Natural killer cell (primary cell): ENCODE measurements around the gene GRXCR1. TPM values are rescaled to one million over a fixed set of nuclear protein-coding genes. Genes with fewer than 3 reads are reported as not detected.

Experiments
- ATAC-seq, 3 donors: fragments of 150-1000 bp in 2 of 3; fragments of 200-7000 bp in 1 of 3; cut with Tn5 transposase; 1 replicate in 1 of 3; 2 replicates in 2 of 3; pipeline ENCODE4 v1.10.0; 2021; ENCODE audit warnings: mild to moderate bottlenecking in 2 of 3, moderate library complexity in 2 of 3
- DNase-seq, 2 donors: peaks; one replicate each; pipeline versions ENCODE4 v3.0.0 to v3.0.0-alpha.2; 2013 to 2021; ENCODE audit warnings: mixed read lengths in 1 of 2
- H3K27ac ChIP-seq: one replicate; pipeline ENCODE4 v1.5.1; 2013; ENCODE audit warnings: mild to moderate bottlenecking, low read length
- H3K27me3 ChIP-seq: one replicate; pipeline ENCODE4 v1.6.1; 2013; ENCODE audit warnings: low read length; ENCODE audit not compliant: control insufficient read depth, insufficient read depth
- H3K36me3 ChIP-seq: one replicate; pipeline ENCODE4 v1.6.1; 2013; ENCODE audit warnings: low read length; ENCODE audit not compliant: control insufficient read depth, insufficient read depth
- H3K4me1 ChIP-seq: one replicate; pipeline ENCODE4 v1.6.1; 2013; ENCODE audit warnings: low read length; ENCODE audit not compliant: control insufficient read depth, insufficient read depth
- H3K4me3 ChIP-seq: one replicate; pipeline ENCODE4 v1.5.1; 2013; ENCODE audit warnings: low read length
- H3K9me3 ChIP-seq: one replicate; pipeline ENCODE4 v1.6.1; 2013; ENCODE audit warnings: low read length; ENCODE audit not compliant: control insufficient read depth, insufficient read depth
- H3K27ac Mint-ChIP-seq, 2 donors: one replicate each; pipeline ENCODE4 v1.8.0; 2022; ENCODE audit warnings: mild to moderate bottlenecking in 2 of 2, mixed read lengths in 2 of 2, moderate library complexity in 1 of 2
- H3K27me3 Mint-ChIP-seq, 2 donors: one replicate each; pipeline ENCODE4 v1.8.0; 2022; ENCODE audit warnings: low read depth in 2 of 2, mixed read lengths in 2 of 2
- H3K36me3 Mint-ChIP-seq: one replicate; pipeline ENCODE4 v1.8.0; 2022; ENCODE audit warnings: mixed read lengths
- H3K4me1 Mint-ChIP-seq, 2 donors: one replicate each; pipeline ENCODE4 v1.8.0; 2022; ENCODE audit warnings: mixed read lengths in 2 of 2
- H3K4me3 Mint-ChIP-seq: one replicate; pipeline ENCODE4 v1.8.0; 2022; ENCODE audit warnings: mild to moderate bottlenecking, moderate library complexity, mixed read lengths
- H3K9me3 Mint-ChIP-seq, 2 donors: one replicate each; pipeline ENCODE4 v1.8.0; 2022; ENCODE audit warnings: mixed read lengths in 2 of 2
- WGBS: methylation state at CpG from one replicate; pipeline ENCODE4 v1.1.7; 2013; ENCODE audit warnings: missing lambda C conversion rate; ENCODE audit not compliant: insufficient coverage; 5-methylcytosine and 5-hydroxymethylcytosine counted together
- intact Hi-C: fragments of 100-400 bp; cut with micrococcal nuclease; formaldehyde crosslinking; loops from one replicate; pipeline ENCODE4 v1.14.2; 2022
- total RNA-seq, 4 donors: library from RNA; stranded (reverse); fragments of 120-200 nt in 1 of 4; gene quantifications; one replicate each; pipeline versions ENCODE4 v1.2.3 to v1.2.4, GENCODE V29; 2013 to 2022
- TF ChIP-seq, protein P1 (sequence below): fragments of 200-600 bp; IDR thresholded peaks from one replicate; pipeline ENCODE4 v1.8.0; 2022; ENCODE audit warnings: antibody characterized with exemption

GRXCR1 gene
- total RNA-seq, 3 donors from 2014 or later (not counting 1 experiment from before 2014, with no cell fraction given), result not detected

DNA sequence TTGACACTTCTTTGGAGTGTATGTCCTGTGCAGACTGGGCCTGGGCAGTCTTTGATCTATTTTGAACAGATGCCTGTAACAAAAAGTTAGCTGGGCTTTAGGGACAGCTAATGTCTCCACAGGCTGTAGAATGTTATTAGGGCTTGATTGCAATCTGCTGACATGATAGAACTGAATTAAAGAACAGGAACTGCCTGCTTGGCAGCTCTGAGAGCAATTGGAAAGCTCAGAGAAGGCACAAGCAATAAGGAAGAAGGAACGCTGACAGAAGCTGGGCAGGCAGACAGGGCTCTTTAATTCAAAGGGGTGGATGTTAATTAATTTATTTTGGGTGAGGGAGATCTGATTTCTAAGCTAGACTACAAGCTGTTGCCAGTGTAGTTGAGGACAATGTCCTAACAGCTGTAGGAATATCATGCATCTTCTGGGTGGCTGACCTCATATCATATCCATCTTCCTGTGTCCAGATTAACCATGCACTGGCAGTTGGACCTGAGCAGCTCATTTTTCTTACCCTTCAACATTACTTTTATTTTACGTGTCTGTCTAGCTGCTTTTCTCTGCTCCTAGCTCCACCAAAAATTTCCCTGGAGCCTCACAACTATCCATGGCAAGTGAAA is 20.7 kb upstream of the GRXCR1 start:
- no peak overlapping the region for H3K4me3 ChIP-seq
- ATAC-seq (no peak), DNase-seq (no peak)
- Mint-ChIP-seq H3K27ac (no peak overlapping the region), H3K27me3 (peaks cover 8 to 44% of the 10 kb centered on the region in 2 donors), H3K9me3 (no peaks in the 10 kb centered on the region), H3K36me3 (no peaks in the 10 kb centered on the region), H3K4me1 (no peaks in the 10 kb centered on the region), H3K4me3 (no peak overlapping the region)
- H3K9me3 ChIP-seq, result no peaks in the 10 kb centered on the region
- 52% methylated on average over 2 of the region's 2 CpGs for WGBS
- no peaks in the 10 kb centered on the region for H3K4me1 ChIP-seq
- TF ChIP-seq, protein P1, sequence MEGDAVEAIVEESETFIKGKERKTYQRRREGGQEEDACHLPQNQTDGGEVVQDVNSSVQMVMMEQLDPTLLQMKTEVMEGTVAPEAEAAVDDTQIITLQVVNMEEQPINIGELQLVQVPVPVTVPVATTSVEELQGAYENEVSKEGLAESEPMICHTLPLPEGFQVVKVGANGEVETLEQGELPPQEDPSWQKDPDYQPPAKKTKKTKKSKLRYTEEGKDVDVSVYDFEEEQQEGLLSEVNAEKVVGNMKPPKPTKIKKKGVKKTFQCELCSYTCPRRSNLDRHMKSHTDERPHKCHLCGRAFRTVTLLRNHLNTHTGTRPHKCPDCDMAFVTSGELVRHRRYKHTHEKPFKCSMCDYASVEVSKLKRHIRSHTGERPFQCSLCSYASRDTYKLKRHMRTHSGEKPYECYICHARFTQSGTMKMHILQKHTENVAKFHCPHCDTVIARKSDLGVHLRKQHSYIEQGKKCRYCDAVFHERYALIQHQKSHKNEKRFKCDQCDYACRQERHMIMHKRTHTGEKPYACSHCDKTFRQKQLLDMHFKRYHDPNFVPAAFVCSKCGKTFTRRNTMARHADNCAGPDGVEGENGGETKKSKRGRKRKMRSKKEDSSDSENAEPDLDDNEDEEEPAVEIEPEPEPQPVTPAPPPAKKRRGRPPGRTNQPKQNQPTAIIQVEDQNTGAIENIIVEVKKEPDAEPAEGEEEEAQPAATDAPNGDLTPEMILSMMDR, result no peak
- peaks cover 4% of the 10 kb centered on the region for H3K27me3 ChIP-seq
- H3K36me3 ChIP-seq, result no peaks in the 10 kb centered on the region
- intact Hi-C loops, result no loop called here
- H3K27ac ChIP-seq, result no peak overlapping the region

DNA sequence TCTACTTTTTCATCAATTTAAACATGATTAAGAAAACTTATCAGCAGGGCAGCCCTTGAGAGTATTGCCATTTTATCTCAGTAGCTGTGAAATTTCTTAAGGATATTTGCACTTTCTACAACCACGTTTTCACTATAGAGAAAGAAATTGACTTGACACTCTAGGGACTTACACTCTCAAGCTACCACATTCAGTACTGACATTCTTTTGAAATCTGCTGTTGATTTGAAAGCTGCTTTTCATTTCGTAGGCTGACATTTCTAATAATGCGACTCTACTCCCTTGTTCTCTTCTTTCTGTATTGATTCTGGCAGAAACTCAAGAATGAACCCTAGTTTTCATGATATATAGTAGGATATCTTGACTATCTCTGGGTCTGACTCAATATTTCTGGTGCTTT is 13.7 kb upstream of the GRXCR1 start:
- Mint-ChIP-seq H3K27me3 (peaks cover 9 to 51% of the 10 kb centered on the region in 2 donors), H3K4me1 (no peaks in the 10 kb centered on the region), H3K27ac (no peak overlapping the region), H3K9me3 (no peaks in the 10 kb centered on the region), H3K4me3 (no peak overlapping the region), H3K36me3 (no peaks in the 10 kb centered on the region)
- no peaks in the 10 kb centered on the region for H3K9me3 ChIP-seq
- TF ChIP-seq, protein P1, result no peak
- H3K27ac ChIP-seq, result no peak overlapping the region
- no peak for ATAC-seq
- H3K36me3 ChIP-seq, result no peaks in the 10 kb centered on the region
- H3K4me3 ChIP-seq, result no peak overlapping the region
- DNase-seq, result no peak
- WGBS, result 65% methylated on average over 3 of the region's 3 CpGs
- H3K27me3 ChIP-seq, result no peaks in the 10 kb centered on the region
- intact Hi-C loops, result no loop called here
- H3K4me1 ChIP-seq, result no peaks in the 10 kb centered on the region

GRCh38 chr4:42881253-42881652 is 11.3 kb upstream of the GRXCR1 start:
- no CpG with 5 or more reads among the region's 2 CpGs for WGBS
- H3K4me1 Mint-ChIP-seq, result no peaks in the 10 kb centered on the region
- Histone ChIP-seq H3K9me3 (no peaks in the 10 kb centered on the region), H3K4me1 (no peaks in the 10 kb centered on the region), H3K27ac (no peak overlapping the region), H3K36me3 (no peaks in the 10 kb centered on the region), H3K27me3 (peaks cover 2% of the 10 kb centered on the region), H3K4me3 (no peak overlapping the region)
- no peak for DNase-seq
- H3K9me3 Mint-ChIP-seq, result peaks cover 0 to 2% of the 10 kb centered on the region in 2 donors
- intact Hi-C loops, result no loop called here
- H3K4me3 Mint-ChIP-seq, result no peak overlapping the region
- H3K27ac Mint-ChIP-seq, result no peak overlapping the region
- ATAC-seq, result no peak
- TF ChIP-seq, protein P1, result no peak
- peaks cover 9 to 37% of the 10 kb centered on the region in 2 donors for H3K27me3 Mint-ChIP-seq
- H3K36me3 Mint-ChIP-seq, result peaks cover 14% of the 10 kb centered on the region

- H3K27ac Mint-ChIP-seq, result no peak overlapping the region
- no peaks in the 10 kb centered on the region for H3K27me3 ChIP-seq
- H3K36me3 ChIP-seq, result no peaks in the 10 kb centered on the region
- H3K9me3 Mint-ChIP-seq, result peaks cover 0 to 5% of the 10 kb centered on the region in 2 donors
- H3K4me1 ChIP-seq, result no peaks in the 10 kb centered on the region
- ATAC-seq (no peak), DNase-seq (no peak)
- H3K27me3 Mint-ChIP-seq, result peaks cover 10 to 11% of the 10 kb centered on the region in 2 donors
- H3K4me1 Mint-ChIP-seq, result no peaks in the 10 kb centered on the region
- WGBS, result 89% methylated on average over 2 of the region's 2 CpGs
- no peak overlapping the region for H3K27ac ChIP-seq
- H3K4me3 Mint-ChIP-seq, result no peak overlapping the region
- peaks cover 12% of the 10 kb centered on the region for H3K36me3 Mint-ChIP-seq
- no peak overlapping the region for H3K4me3 ChIP-seq
- intact Hi-C loops, result no loop called here
- TF ChIP-seq, protein P1, result no peak
- no peaks in the 10 kb centered on the region for H3K9me3 ChIP-seq
Measured at GRCh38 chr4:42891644-42892043, 869 bp upstream of the GRXCR1 start.
